T-helper 1 cell treated with Interleukin-12 subunit alpha and Interleukin-12 subunit beta and Interleukin-4 antibody, amounts not matched to agents 30 μg/mL and 1 μg/mL, for 36 hours (primary cell): ENCODE results near the gene FBH1.

Experiments
- H3K27ac Mint-ChIP-seq: one replicate; pipeline ENCODE4 v1.8.0; 2021; ENCODE audit warnings: mild to moderate bottlenecking, mixed read lengths
- H3K27me3 Mint-ChIP-seq: one replicate; pipeline ENCODE4 v1.8.0; 2021; ENCODE audit warnings: low read depth, mixed read lengths
- H3K36me3 Mint-ChIP-seq: one replicate; pipeline ENCODE4 v1.8.0; 2021; ENCODE audit warnings: low read depth, mixed read lengths
- H3K4me1 Mint-ChIP-seq: one replicate; pipeline ENCODE4 v1.8.0; 2021; ENCODE audit warnings: low read depth, mixed read lengths
- H3K4me3 Mint-ChIP-seq: one replicate; pipeline ENCODE4 v1.8.0; 2021; ENCODE audit warnings: mild to moderate bottlenecking, moderate library complexity, mixed read lengths
- H3K9me3 Mint-ChIP-seq: one replicate; pipeline ENCODE4 v1.8.0; 2021; ENCODE audit warnings: mixed read lengths

FBH1 gene

GRCh38 chr10:5947471-5948207, 57.6 kb downstream of the FBH1 start:
- Mint-ChIP-seq H3K36me3 (peaks cover 5% of the 10 kb centered on the region), H3K4me3 (no peak overlapping the region), H3K4me1 (peaks cover 15% of the 10 kb centered on the region), H3K9me3 (no peaks in the 10 kb centered on the region), H3K27ac (no peak overlapping the region), H3K27me3 (no peaks in the 10 kb centered on the region)

DNA sequence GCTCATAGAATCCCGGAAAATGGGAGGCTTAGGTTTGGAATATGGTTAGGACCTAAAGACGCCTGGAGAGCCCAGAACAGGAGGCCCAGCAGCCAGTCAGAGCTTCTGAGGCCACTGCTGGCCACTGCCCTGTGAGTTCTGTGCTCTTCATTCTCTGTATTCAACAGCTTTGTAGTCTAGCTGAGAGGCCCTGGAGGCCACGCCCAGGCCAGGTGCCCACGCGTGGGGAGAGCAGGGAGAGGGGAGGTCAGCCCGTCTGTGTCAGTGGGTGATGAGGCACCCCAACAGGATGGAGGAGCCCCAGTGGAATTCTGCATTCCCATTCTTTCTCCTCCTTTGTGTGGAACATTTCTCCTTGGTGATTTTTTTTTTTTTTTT, 58.2 kb downstream of the FBH1 start:
- H3K4me1 Mint-ChIP-seq = peaks cover 15% of the 10 kb centered on the region
- no peak overlapping the region for H3K27ac Mint-ChIP-seq
- no peaks in the 10 kb centered on the region for H3K27me3 Mint-ChIP-seq

GRCh38 chr10:5949009-5949759, 59.1 kb downstream of the FBH1 start:
- peaks cover 15% of the 10 kb centered on the region for H3K4me1 Mint-ChIP-seq
- H3K27me3 Mint-ChIP-seq = no peaks in the 10 kb centered on the region
- H3K9me3 Mint-ChIP-seq = no peaks in the 10 kb centered on the region
- no peak overlapping the region for H3K4me3 Mint-ChIP-seq
- H3K27ac Mint-ChIP-seq = no peak overlapping the region
- H3K36me3 Mint-ChIP-seq = peaks cover 9% of the 10 kb centered on the region

More for the DNA sequence above, 58.2 kb downstream of the FBH1 start:
- H3K4me3 Mint-ChIP-seq = no peak overlapping the region
- no peaks in the 10 kb centered on the region for H3K9me3 Mint-ChIP-seq
- H3K36me3 Mint-ChIP-seq = peaks cover 7% of the 10 kb centered on the region

GRCh38 chr10:5951167-5951711, 61.2 kb downstream of the FBH1 start:
- Mint-ChIP-seq H3K36me3 (peaks cover 10% of the 10 kb centered on the region), H3K9me3 (no peaks in the 10 kb centered on the region), H3K4me1 (peaks cover 8% of the 10 kb centered on the region), H3K27ac (no peak overlapping the region), H3K27me3 (no peaks in the 10 kb centered on the region), H3K4me3 (no peak overlapping the region)

- H3K27me3 Mint-ChIP-seq = no peaks in the 10 kb centered on the region
- no peak overlapping the region for H3K4me3 Mint-ChIP-seq
- no peak overlapping the region for H3K27ac Mint-ChIP-seq
- H3K9me3 Mint-ChIP-seq = no peaks in the 10 kb centered on the region
- peaks cover 15% of the 10 kb centered on the region for H3K36me3 Mint-ChIP-seq
- peaks cover 5% of the 10 kb centered on the region for H3K4me1 Mint-ChIP-seq
Measured at GRCh38 chr10:5951721-5952407, 61.8 kb downstream of the FBH1 start.

DNA sequence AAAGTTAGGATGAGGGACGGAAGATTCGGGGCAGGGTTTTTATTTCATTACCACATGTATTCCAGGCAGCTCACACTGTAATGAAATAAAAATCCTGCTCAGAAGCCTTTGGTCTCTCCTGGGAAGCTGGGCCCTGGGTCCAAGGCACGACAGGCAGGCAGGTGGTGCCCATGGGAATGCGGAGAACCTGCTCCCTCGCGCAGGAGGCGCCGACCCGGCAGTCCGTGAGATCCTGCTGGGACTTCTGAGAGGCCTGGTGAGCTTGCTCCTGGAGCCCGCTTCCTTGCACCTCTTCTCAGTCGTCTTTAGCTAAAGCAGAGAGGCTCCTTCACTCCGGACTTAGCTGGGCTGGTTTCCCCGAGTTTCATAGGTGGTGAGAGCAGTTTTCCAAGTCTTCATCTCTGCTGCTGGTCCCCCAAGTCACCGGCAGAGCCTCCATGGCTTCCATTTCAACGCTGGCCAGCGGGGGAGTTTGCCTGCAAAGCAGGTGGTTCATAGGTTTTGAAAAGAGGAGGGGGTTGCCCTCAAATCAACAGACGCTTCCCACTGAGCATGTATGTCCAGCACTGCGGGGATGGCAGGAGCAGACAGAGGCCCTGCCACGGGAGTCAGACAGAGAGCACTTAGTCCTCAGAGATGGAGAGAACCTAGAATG, 62.8 kb downstream of the FBH1 start:
- H3K9me3 Mint-ChIP-seq = no peaks in the 10 kb centered on the region
- H3K4me1 Mint-ChIP-seq = peaks cover 5% of the 10 kb centered on the region
- no peak overlapping the region for H3K27ac Mint-ChIP-seq
- H3K36me3 Mint-ChIP-seq = peaks cover 18% of the 10 kb centered on the region
- no peak overlapping the region for H3K4me3 Mint-ChIP-seq
- no peaks in the 10 kb centered on the region for H3K27me3 Mint-ChIP-seq

GRCh38 chr10:5953676-5954075, 63.6 kb downstream of the FBH1 start:
- no peaks in the 10 kb centered on the region for H3K9me3 Mint-ChIP-seq
- H3K4me1 Mint-ChIP-seq = peaks cover 5% of the 10 kb centered on the region
- no peak overlapping the region for H3K4me3 Mint-ChIP-seq
- H3K27ac Mint-ChIP-seq = no peak overlapping the region
- H3K27me3 Mint-ChIP-seq = no peaks in the 10 kb centered on the region
- H3K36me3 Mint-ChIP-seq = peaks cover 19% of the 10 kb centered on the region

- no peaks in the 10 kb centered on the region for H3K9me3 Mint-ChIP-seq
- no peak overlapping the region for H3K4me3 Mint-ChIP-seq
- no peak overlapping the region for H3K27ac Mint-ChIP-seq
- no peaks in the 10 kb centered on the region for H3K4me1 Mint-ChIP-seq
- peaks cover 27% of the 10 kb centered on the region for H3K36me3 Mint-ChIP-seq
- H3K27me3 Mint-ChIP-seq = no peaks in the 10 kb centered on the region
Measured at GRCh38 chr10:5956146-5956936, 66.3 kb downstream of the FBH1 start.

DNA sequence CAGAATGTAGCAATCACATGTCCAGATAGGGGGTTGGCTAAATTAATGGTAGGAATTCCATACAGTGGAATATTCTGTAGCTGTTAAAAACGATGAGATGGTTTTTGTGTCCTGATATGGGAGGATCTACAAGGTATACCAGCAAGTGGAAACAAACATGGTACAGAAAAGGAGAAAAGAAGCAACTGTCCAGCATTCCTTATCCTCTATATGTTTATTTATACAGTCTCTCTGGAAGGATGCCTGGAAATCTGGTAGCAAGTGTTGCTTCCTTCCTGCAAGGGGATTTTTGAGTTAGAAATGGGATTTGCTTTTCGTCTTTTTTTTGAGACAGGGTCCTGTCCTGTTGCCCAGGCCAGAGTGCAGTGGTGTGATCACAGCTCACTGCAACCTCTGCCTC, 68.0 kb downstream of the FBH1 start:
- Mint-ChIP-seq H3K27ac (no peak overlapping the region), H3K4me3 (no peak overlapping the region), H3K4me1 (peaks cover 1% of the 10 kb centered on the region), H3K27me3 (no peaks in the 10 kb centered on the region), H3K36me3 (peaks cover 30% of the 10 kb centered on the region), H3K9me3 (no peaks in the 10 kb centered on the region)

DNA sequence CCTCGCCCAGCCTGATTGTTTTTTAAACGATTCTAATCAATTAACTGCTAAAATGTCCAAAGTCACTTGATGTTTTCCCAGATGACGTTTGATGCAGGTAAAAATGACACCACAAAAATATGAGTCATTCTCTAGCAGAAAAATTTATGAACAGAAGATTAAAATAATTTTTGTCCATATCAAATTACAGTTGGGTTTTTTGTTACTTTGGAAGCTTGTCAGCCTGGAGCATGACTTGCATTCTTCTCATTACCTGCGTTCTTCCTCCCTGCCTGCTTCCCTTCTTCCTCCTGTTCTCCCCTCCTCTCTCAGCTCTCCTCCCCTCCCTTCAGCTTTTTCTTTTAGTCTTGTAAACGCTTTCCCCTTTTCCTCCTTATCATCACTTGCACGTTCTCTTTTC, 68.6 kb downstream of the FBH1 start:
- Mint-ChIP-seq H3K36me3 (peaks cover 29% of the 10 kb centered on the region), H3K4me1 (peaks cover 1% of the 10 kb centered on the region)

DNA sequence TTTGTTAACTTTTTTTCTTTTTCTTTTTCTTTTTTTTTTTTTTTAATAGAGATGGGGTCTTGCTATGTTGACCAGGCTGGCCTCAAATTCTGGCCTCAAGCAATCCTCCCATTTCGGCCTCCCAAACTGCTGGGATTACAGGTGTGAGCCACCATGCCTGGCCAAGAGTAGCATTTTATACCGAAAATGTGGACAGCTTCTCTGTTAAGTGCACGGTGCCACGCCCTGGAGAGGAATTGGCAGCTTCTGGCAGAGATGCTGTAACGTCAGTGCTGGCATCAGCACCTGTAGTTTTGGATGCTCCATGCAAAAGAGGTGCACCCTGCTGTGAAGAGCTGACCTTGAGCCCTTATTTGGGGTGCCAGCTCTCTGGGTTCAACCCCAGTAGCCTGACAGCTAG, 69.1 kb downstream of the FBH1 start:
- Mint-ChIP-seq H3K9me3 (no peaks in the 10 kb centered on the region), H3K36me3 (peaks cover 30% of the 10 kb centered on the region), H3K4me1 (peaks cover 1% of the 10 kb centered on the region), H3K27ac (no peak overlapping the region), H3K4me3 (no peak overlapping the region), H3K27me3 (no peaks in the 10 kb centered on the region)

More for the DNA sequence above, 68.6 kb downstream of the FBH1 start:
- H3K27ac Mint-ChIP-seq = no peak overlapping the region
- H3K27me3 Mint-ChIP-seq = no peaks in the 10 kb centered on the region
- no peaks in the 10 kb centered on the region for H3K9me3 Mint-ChIP-seq
- no peak overlapping the region for H3K4me3 Mint-ChIP-seq

DNA sequence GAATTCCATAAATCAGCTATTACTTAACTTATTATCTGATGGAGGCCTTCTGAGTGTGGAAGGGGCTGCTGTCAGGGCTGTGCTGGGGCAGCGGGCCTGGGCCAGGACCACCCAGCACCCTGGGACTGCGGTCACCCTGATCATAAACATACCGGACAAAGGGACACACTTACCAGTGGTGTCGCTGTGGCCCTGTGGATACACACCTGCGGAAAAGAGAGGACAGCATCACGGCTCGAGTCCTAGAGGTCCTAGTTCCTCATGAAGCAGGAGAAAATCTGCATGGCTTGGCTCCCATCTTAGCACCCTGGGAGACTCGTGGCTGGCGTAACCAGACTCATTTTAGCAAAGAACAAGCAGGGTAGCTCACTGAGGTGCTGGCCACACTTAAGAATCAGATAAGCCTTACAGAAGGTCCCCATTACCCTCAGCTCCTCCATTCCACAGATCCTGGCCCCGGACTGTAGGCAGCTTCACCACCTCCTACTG, 69.6 kb downstream of the FBH1 start:
- no peaks in the 10 kb centered on the region for H3K9me3 Mint-ChIP-seq
- H3K36me3 Mint-ChIP-seq = peaks cover 30% of the 10 kb centered on the region
- no peak overlapping the region for H3K4me3 Mint-ChIP-seq
- H3K27ac Mint-ChIP-seq = no peak overlapping the region
- H3K4me1 Mint-ChIP-seq = peaks cover 1% of the 10 kb centered on the region
- H3K27me3 Mint-ChIP-seq = no peaks in the 10 kb centered on the region

GRCh38 chr10:5960070-5960972, 70.3 kb downstream of the FBH1 start:
- Mint-ChIP-seq H3K27ac (no peak overlapping the region), H3K27me3 (no peaks in the 10 kb centered on the region), H3K4me3 (no peak overlapping the region), H3K36me3 (peaks cover 30% of the 10 kb centered on the region), H3K4me1 (peaks cover 1% of the 10 kb centered on the region), H3K9me3 (no peaks in the 10 kb centered on the region)
